Panc1 (cell line): ENCODE results near the gene IGSF23. TPM values are rescaled to one million over a fixed set of nuclear protein-coding genes. Genes with fewer than 3 reads are reported as not detected.
"Not testable (repeated sequence)": the region's sequence is repeated elsewhere in the genome, so short reads cannot be mapped to it uniquely, and the experiment has no call there.

Experiments
- ATAC-seq: fragments of 200-7000 bp; cut with Tn5 transposase; 2 replicates; pipeline ENCODE4 v1.9.1; 2020; ENCODE audit warnings: mild to moderate bottlenecking, moderate library complexity
- BruUV-seq: library from RNA; stranded (reverse); fragments of 400-500 nt; replicated peaks from 2 replicates; lab custom pipeline; 2021; lab: Mats Ljungman, UMichigan
- CTCF ChIA-PET: fragments of 300-600 bp; sonication (Branson Sonifier 250); formaldehyde crosslinking; loops from one replicate; lab custom pipeline; 2022; ENCODE audit warnings: antibody characterized with exemption; lab: Charles Lee
- POLR2A ChIA-PET: fragments of 300-600 bp; sonication (Branson Sonifier 250); formaldehyde crosslinking; loops from one replicate; lab custom pipeline; 2022; ENCODE audit warnings: antibody characterized with exemption; lab: Charles Lee
- DNase-seq: peaks from one replicate; pipeline ENCODE4 v3.0.0-alpha.2; 2010; ENCODE audit warnings: low read depth, low spot score
- H3K27ac ChIP-seq: 2 replicates; pipeline ENCODE4 v1.5.1; 2011; ENCODE audit warnings: mild to moderate bottlenecking, low read length, inconsistent platforms
- H3K27me3 ChIP-seq: fragments of 200-500 bp; sonication (Bioruptor generic); 2 replicates; pipeline ENCODE4 v1.6.0; 2014; ENCODE audit warnings: low read length, inconsistent platforms; ENCODE audit not compliant: control insufficient read depth, insufficient read depth
- H3K36me3 ChIP-seq: fragments of 200-500 bp; sonication (Bioruptor generic); 2 replicates; pipeline ENCODE4 v1.5.1; 2014; ENCODE audit warnings: inconsistent platforms, mild to moderate bottlenecking, low read length, moderate library complexity; ENCODE audit not compliant: control insufficient read depth, insufficient read depth
- H3K4me1 ChIP-seq: 2 replicates; pipeline ENCODE4 v1.5.1; 2011; ENCODE audit warnings: inconsistent platforms, mild to moderate bottlenecking, low read length, moderate library complexity; ENCODE audit not compliant: control insufficient read depth, insufficient read depth
- H3K4me3 ChIP-seq, 2 experiments: 2 replicates each; pipeline ENCODE4 v1.5.1; 2011 to 2012; ENCODE audit warnings: low read depth in 2 of 2, low read length in 2 of 2, mild to moderate bottlenecking in 2 of 2, inconsistent platforms in 1 of 2, moderate library complexity in 1 of 2
- H3K9me3 ChIP-seq: fragments of 200-500 bp; sonication (Bioruptor generic); 2 replicates; pipeline ENCODE4 v1.5.1; 2014; ENCODE audit warnings: low read depth, mild to moderate bottlenecking, inconsistent platforms, low read length, moderate library complexity; ENCODE audit not compliant: control insufficient read depth, insufficient read depth
- POLR2AphosphoS5 ChIP-seq: IDR thresholded peaks from 2 replicates; pipeline ENCODE4 v1.6.1; 2012; ENCODE audit warnings: mild to moderate bottlenecking, low read depth, low read length, moderate library complexity
- SIN3A ChIP-seq: IDR thresholded peaks from 2 replicates; pipeline ENCODE4 v1.6.1; 2012; ENCODE audit warnings: low read depth, mild to moderate bottlenecking, low read length, moderate library complexity, borderline replicate concordance; ENCODE audit not compliant: insufficient read depth
- TCF7L2 ChIP-seq: IDR thresholded peaks from 2 replicates; pipeline ENCODE4 v1.6.1; 2011; ENCODE audit warnings: mild to moderate bottlenecking, low read depth, low read length, inconsistent platforms
- in situ Hi-C: cut with HindIII; loops from 2 replicates; pipeline ENCODE4 v1.10.0; 2016; ENCODE audit warnings: low sequenced_read_pairs, low pct_unique_long_range_greater_than_20kb
- intact Hi-C: fragments of 100-400 bp; cut with micrococcal nuclease; formaldehyde crosslinking; loops from one replicate; pipeline ENCODE4 v1.10.0; 2022; ENCODE audit not compliant: unreplicated experiment
- total RNA-seq: library from RNA; stranded (reverse); gene quantifications from one replicate; pipeline ENCODE4 v1.2.1, GENCODE V29; 2021; ENCODE audit not compliant: unreplicated experiment
- TF ChIP-seq, protein P1 (sequence below): fragments of 450-650 bp; IDR thresholded peaks from 2 replicates; pipeline ENCODE4 v1.5.1; 2017; ENCODE audit warnings: mild to moderate bottlenecking
- TF ChIP-seq, protein P2 (sequence below), 2 experiments: IDR thresholded peaks; 2 replicates each; pipeline ENCODE4 v1.6.1; 2011 to 2012; ENCODE audit warnings: low read depth in 2 of 2, control low read depth in 1 of 2, low read length in 1 of 2, mild to moderate bottlenecking in 1 of 2, moderate library complexity in 1 of 2; ENCODE audit not compliant: insufficient read depth in 1 of 2

Gene IGSF23
- total RNA-seq, 1 experiment from 2014 or later: not detected

DNA sequence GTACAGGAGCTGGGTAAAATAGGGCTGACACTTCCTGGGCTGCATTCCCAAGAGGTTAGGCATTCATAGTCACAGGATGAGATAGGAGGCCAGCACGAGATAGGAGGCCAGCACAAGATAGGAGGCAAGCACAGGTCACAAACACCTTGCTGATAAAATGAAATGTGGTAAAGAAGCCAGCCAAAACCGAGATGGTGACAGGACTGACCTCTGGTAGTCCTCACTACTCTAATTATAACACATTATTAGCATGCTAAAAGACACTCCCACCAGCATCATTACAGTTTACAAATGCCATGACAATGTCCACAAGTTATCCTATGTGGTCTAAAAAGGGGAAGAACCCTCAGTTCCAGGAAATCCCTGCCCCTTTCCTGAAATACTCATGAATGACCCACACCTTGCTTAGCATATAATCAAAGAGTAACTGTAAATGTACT, 20.9 kb upstream of the IGSF23 start:
- Histone ChIP-seq H3K4me1 (no peaks in the 10 kb centered on the region; the same call in 1 of the 2 replicates), H3K9me3 (no peaks in the 10 kb centered on the region), H3K27ac (no peak overlapping the region), H3K36me3 (no peaks in the 10 kb centered on the region), H3K27me3 (no peaks in the 10 kb centered on the region), H3K4me3 (no peak overlapping the region)
- ChIA-PET POLR2A (interaction anchor here (0.6 kb wide), 1 partner anchor 99 kb away, joined by 3 read pairs; no protein-coding TSS in a partner anchor), CTCF (no interaction called here)
- in situ Hi-C loops (no loop called here), intact Hi-C loops (no loop called here)
- no peak for TF ChIP-seq TCF7L2
- DNase-seq: no peak
- BruUV-seq: no TSS peak
- no peak for ATAC-seq

DNA sequence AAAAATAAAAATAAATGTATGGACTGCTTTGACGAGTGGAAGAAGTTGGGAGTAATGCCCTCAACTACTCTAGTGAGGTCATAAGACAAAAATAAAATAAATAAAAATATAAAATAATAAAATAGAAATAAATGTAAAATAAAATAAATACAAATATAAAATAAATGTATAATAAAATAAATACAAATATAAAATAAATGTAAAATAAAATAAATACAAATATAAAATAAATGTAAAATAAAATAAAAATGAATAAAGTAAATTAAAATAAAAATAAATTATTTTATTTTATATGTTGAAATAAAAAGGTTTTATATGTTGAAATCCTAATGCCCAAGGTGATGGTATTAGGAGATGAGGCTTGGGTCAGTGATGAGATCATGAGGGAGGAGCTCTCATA, 20.1 kb upstream of the IGSF23 start:
- Histone ChIP-seq H3K27me3 (no peaks in the 10 kb centered on the region), H3K4me1 (no peaks in the 10 kb centered on the region; the same call in 1 of the 2 replicates), H3K4me3 (no peak overlapping the region), H3K36me3 (no peaks in the 10 kb centered on the region), H3K9me3 (no peaks in the 10 kb centered on the region), H3K27ac (no peak overlapping the region)
- ATAC-seq (no peak), DNase-seq (no peak)
- in situ Hi-C loops (no loop called here), intact Hi-C loops (no loop called here)
- ChIA-PET CTCF (no interaction called here), POLR2A (interaction anchor here (0.6 kb wide), 1 partner anchor 98 kb away, joined by 3 read pairs; no protein-coding TSS in a partner anchor)
- TF ChIP-seq TCF7L2 (no peak), POLR2AphosphoS5 (no peak), SIN3A (no peak)
- TF ChIP-seq, protein P1, sequence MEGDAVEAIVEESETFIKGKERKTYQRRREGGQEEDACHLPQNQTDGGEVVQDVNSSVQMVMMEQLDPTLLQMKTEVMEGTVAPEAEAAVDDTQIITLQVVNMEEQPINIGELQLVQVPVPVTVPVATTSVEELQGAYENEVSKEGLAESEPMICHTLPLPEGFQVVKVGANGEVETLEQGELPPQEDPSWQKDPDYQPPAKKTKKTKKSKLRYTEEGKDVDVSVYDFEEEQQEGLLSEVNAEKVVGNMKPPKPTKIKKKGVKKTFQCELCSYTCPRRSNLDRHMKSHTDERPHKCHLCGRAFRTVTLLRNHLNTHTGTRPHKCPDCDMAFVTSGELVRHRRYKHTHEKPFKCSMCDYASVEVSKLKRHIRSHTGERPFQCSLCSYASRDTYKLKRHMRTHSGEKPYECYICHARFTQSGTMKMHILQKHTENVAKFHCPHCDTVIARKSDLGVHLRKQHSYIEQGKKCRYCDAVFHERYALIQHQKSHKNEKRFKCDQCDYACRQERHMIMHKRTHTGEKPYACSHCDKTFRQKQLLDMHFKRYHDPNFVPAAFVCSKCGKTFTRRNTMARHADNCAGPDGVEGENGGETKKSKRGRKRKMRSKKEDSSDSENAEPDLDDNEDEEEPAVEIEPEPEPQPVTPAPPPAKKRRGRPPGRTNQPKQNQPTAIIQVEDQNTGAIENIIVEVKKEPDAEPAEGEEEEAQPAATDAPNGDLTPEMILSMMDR: no peak
- TF ChIP-seq, protein P2, sequence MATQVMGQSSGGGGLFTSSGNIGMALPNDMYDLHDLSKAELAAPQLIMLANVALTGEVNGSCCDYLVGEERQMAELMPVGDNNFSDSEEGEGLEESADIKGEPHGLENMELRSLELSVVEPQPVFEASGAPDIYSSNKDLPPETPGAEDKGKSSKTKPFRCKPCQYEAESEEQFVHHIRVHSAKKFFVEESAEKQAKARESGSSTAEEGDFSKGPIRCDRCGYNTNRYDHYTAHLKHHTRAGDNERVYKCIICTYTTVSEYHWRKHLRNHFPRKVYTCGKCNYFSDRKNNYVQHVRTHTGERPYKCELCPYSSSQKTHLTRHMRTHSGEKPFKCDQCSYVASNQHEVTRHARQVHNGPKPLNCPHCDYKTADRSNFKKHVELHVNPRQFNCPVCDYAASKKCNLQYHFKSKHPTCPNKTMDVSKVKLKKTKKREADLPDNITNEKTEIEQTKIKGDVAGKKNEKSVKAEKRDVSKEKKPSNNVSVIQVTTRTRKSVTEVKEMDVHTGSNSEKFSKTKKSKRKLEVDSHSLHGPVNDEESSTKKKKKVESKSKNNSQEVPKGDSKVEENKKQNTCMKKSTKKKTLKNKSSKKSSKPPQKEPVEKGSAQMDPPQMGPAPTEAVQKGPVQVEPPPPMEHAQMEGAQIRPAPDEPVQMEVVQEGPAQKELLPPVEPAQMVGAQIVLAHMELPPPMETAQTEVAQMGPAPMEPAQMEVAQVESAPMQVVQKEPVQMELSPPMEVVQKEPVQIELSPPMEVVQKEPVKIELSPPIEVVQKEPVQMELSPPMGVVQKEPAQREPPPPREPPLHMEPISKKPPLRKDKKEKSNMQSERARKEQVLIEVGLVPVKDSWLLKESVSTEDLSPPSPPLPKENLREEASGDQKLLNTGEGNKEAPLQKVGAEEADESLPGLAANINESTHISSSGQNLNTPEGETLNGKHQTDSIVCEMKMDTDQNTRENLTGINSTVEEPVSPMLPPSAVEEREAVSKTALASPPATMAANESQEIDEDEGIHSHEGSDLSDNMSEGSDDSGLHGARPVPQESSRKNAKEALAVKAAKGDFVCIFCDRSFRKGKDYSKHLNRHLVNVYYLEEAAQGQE (IDR thresholded peaks at IDR 0.05; ENCODE audit: insufficient read depth in 1 of 2, low read depth in 2 of 2, low read length in 1 of 2): no peak
- BruUV-seq: no TSS peak

DNA sequence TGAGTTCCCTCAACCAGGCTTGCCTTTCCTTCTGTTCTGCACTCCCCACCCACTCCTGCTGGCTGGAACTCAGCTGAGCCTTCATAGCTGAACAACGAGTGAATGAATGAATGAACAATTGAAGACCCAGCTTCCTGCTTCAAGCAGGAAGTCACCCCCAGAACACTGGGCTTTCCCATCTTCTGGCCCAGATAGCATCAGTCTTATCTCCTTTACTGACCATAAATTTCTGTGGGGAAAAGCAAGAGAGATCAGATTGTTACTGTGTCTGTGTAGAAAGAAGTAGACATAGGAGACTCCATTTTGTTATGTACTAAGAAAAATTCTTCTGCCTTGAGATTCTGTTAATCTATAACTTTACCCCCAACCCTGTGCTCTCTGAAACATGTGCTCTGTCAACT, 19.5 kb upstream of the IGSF23 start:
- H3K27ac ChIP-seq, DNase-seq, POLR2A ChIA-PET, H3K27me3 ChIP-seq, in situ Hi-C loops, H3K4me3 ChIP-seq, H3K9me3 ChIP-seq, CTCF ChIA-PET, intact Hi-C loops, H3K36me3 ChIP-seq, ATAC-seq, BruUV-seq, H3K4me1 ChIP-seq: not testable (repeated sequence)
